ENCODE results near the gene TNNC1.
A peak's percentile ranks its signal among the peaks of the same experiment; 100 is the strongest.

Gene TNNC1

GRCh38 chr3:52433328-52433995 lies 20.4 kb downstream of the TNNC1 start:
- no peaks in the 10 kb centered on the region for H3K36me3 Mint-ChIP-seq
- ATAC-seq = peak; percentile 55
- H3K27ac Mint-ChIP-seq = peak overlapping the region; percentile 58
- DNase-seq (ENCODE audit: low spot score in 2 of 2) = no peak
- no peaks in the 10 kb centered on the region for H3K9me3 Mint-ChIP-seq
- peaks cover 6% of the 10 kb centered on the region for H3K4me1 Mint-ChIP-seq
- H3K4me3 Mint-ChIP-seq = no peak overlapping the region

GRCh38 chr3:52432691-52433141 lies 21.1 kb downstream of the TNNC1 start:
- peak overlapping the region; percentile 41 for H3K27ac Mint-ChIP-seq

GRCh38 chr3:52432225-52432624 lies 21.6 kb downstream of the TNNC1 start:
- Mint-ChIP-seq H3K4me1 (peaks cover 6% of the 10 kb centered on the region), H3K36me3 (no peaks in the 10 kb centered on the region), H3K9me3 (no peaks in the 10 kb centered on the region), H3K27ac (peak overlapping the region; percentile 41), H3K4me3 (no peak overlapping the region)
- ATAC-seq = peak; percentile 42
- DNase-seq (ENCODE audit: low spot score in 2 of 2) = no peak

More at GRCh38 chr3:52432691-52433141, 21.1 kb downstream of the TNNC1 start:
- no peak for DNase-seq (ENCODE audit: low spot score in 2 of 2)
- Mint-ChIP-seq H3K9me3 (no peaks in the 10 kb centered on the region), H3K36me3 (no peaks in the 10 kb centered on the region), H3K4me3 (no peak overlapping the region), H3K4me1 (peaks cover 6% of the 10 kb centered on the region)
- ATAC-seq = no peak

- H3K27ac Mint-ChIP-seq = peak overlapping the region; percentile 41
- peaks cover 6% of the 10 kb centered on the region for H3K4me1 Mint-ChIP-seq
- no peaks in the 10 kb centered on the region for H3K36me3 Mint-ChIP-seq
- H3K4me3 Mint-ChIP-seq = no peak overlapping the region
- DNase-seq (ENCODE audit: low spot score in 2 of 2) (no peak), ATAC-seq (no peak)
- H3K9me3 Mint-ChIP-seq = no peaks in the 10 kb centered on the region
Observed at GRCh38 chr3:52431459-52432223, 22.2 kb downstream of the TNNC1 start.

- DNase-seq (ENCODE audit: low spot score in 2 of 2) (no peak), ATAC-seq (no peak)
- H3K36me3 Mint-ChIP-seq = no peaks in the 10 kb centered on the region
- no peaks in the 10 kb centered on the region for H3K9me3 Mint-ChIP-seq
- peaks cover 6% of the 10 kb centered on the region for H3K4me1 Mint-ChIP-seq
- no peak overlapping the region for H3K4me3 Mint-ChIP-seq
- H3K27ac Mint-ChIP-seq = peak overlapping the region; percentile 18
Observed at GRCh38 chr3:52430416-52430810, 23.4 kb downstream of the TNNC1 start.

- Mint-ChIP-seq H3K27ac (peak overlapping the region; percentile 18), H3K4me1 (peaks cover 6% of the 10 kb centered on the region), H3K9me3 (no peaks in the 10 kb centered on the region), H3K4me3 (no peak overlapping the region), H3K36me3 (no peaks in the 10 kb centered on the region)
- ATAC-seq (no peak), DNase-seq (ENCODE audit: low spot score in 2 of 2) (no peak)
Observed at GRCh38 chr3:52429779-52430415, 23.9 kb downstream of the TNNC1 start.

GRCh38 chr3:52429031-52429430 lies 24.8 kb downstream of the TNNC1 start:
- ATAC-seq (no peak), DNase-seq (ENCODE audit: low spot score in 2 of 2) (no peak)
- Mint-ChIP-seq H3K4me3 (no peak overlapping the region), H3K27ac (no peak overlapping the region), H3K36me3 (no peaks in the 10 kb centered on the region), H3K4me1 (peaks cover 6% of the 10 kb centered on the region), H3K9me3 (no peaks in the 10 kb centered on the region)

GRCh38 chr3:52428151-52429005 lies 25.5 kb downstream of the TNNC1 start:
- H3K4me1 Mint-ChIP-seq = peaks cover 6% of the 10 kb centered on the region
- no peaks in the 10 kb centered on the region for H3K36me3 Mint-ChIP-seq
- no peak overlapping the region for H3K27ac Mint-ChIP-seq
- peak; percentile 73 for ATAC-seq
- DNase-seq (ENCODE audit: low spot score in 2 of 2) = no peak
- no peaks in the 10 kb centered on the region for H3K9me3 Mint-ChIP-seq
- H3K4me3 Mint-ChIP-seq = no peak overlapping the region

GRCh38 chr3:52423173-52423572 lies 30.7 kb downstream of the TNNC1 start:
- Mint-ChIP-seq H3K9me3 (no peaks in the 10 kb centered on the region), H3K36me3 (no peaks in the 10 kb centered on the region), H3K4me1 (no peaks in the 10 kb centered on the region), H3K27ac (no peak overlapping the region), H3K4me3 (no peak overlapping the region)
- ATAC-seq = no peak
- DNase-seq (ENCODE audit: low spot score in 2 of 2) = no peak

- Mint-ChIP-seq H3K36me3 (no peaks in the 10 kb centered on the region), H3K9me3 (no peaks in the 10 kb centered on the region), H3K27ac (no peak overlapping the region), H3K4me3 (no peak overlapping the region), H3K4me1 (no peaks in the 10 kb centered on the region)
- DNase-seq (ENCODE audit: low spot score in 2 of 2) (no peak), ATAC-seq (no peak)
Observed at GRCh38 chr3:52422669-52423068, 31.2 kb downstream of the TNNC1 start.

- Mint-ChIP-seq H3K4me3 (no peak overlapping the region), H3K4me1 (no peaks in the 10 kb centered on the region), H3K36me3 (peaks cover 6% of the 10 kb centered on the region), H3K27ac (peak overlapping the region; percentile 26), H3K9me3 (no peaks in the 10 kb centered on the region)
- no peak for DNase-seq (ENCODE audit: low spot score in 2 of 2)
- ATAC-seq = no peak
Observed at GRCh38 chr3:52420388-52420787, 33.5 kb downstream of the TNNC1 start.

- no peak for ATAC-seq
- no peak for DNase-seq (ENCODE audit: low spot score in 2 of 2)
- Mint-ChIP-seq H3K36me3 (peaks cover 28% of the 10 kb centered on the region), H3K9me3 (no peaks in the 10 kb centered on the region), H3K4me3 (no peak overlapping the region), H3K4me1 (peaks cover 23% of the 10 kb centered on the region), H3K27ac (no peak overlapping the region)
Observed at GRCh38 chr3:52415800-52416199, 38.0 kb downstream of the TNNC1 start.

- Mint-ChIP-seq H3K4me1 (peaks cover 52% of the 10 kb centered on the region), H3K4me3 (peak overlapping the region; percentile 89), H3K9me3 (no peaks in the 10 kb centered on the region), H3K27ac (peak overlapping the region; percentile 95), H3K36me3 (peaks cover 72% of the 10 kb centered on the region)
- ATAC-seq (no peak), DNase-seq (ENCODE audit: low spot score in 2 of 2) (no peak)
Observed at GRCh38 chr3:52408466-52408865, 45.4 kb downstream of the TNNC1 start.

GRCh38 chr3:52407779-52408178 lies 46.1 kb downstream of the TNNC1 start:
- Mint-ChIP-seq H3K36me3 (peaks cover 76% of the 10 kb centered on the region), H3K9me3 (no peaks in the 10 kb centered on the region), H3K4me3 (peak overlapping the region; percentile 89), H3K27ac (peak overlapping the region; percentile 95), H3K4me1 (peaks cover 46% of the 10 kb centered on the region)
- ATAC-seq (no peak), DNase-seq (ENCODE audit: low spot score in 2 of 2) (no peak)

Data from stimulated activated effector memory CD8-positive, alpha-beta T cell treated with anti-CD3 and anti-CD28 coated beads, Interleukin-12 subunit alpha, Interleukin-12 subunit beta, amount 100 ng/mL, for 72 hours (primary cell).